GM19238 (cell line): Measurements from ENCODE around the gene PPIB.
"Not testable (repeated sequence)": the region's sequence is repeated elsewhere in the genome, so short reads cannot be mapped to it uniquely, and the experiment has no call there.

ENCODE experiments used
- DNase-seq: peaks from one replicate; pipeline ENCODE4 v3.0.0; 2011; ENCODE audit warnings: low spot score; ENCODE audit not compliant: insufficient read length

Gene PPIB

DNA sequence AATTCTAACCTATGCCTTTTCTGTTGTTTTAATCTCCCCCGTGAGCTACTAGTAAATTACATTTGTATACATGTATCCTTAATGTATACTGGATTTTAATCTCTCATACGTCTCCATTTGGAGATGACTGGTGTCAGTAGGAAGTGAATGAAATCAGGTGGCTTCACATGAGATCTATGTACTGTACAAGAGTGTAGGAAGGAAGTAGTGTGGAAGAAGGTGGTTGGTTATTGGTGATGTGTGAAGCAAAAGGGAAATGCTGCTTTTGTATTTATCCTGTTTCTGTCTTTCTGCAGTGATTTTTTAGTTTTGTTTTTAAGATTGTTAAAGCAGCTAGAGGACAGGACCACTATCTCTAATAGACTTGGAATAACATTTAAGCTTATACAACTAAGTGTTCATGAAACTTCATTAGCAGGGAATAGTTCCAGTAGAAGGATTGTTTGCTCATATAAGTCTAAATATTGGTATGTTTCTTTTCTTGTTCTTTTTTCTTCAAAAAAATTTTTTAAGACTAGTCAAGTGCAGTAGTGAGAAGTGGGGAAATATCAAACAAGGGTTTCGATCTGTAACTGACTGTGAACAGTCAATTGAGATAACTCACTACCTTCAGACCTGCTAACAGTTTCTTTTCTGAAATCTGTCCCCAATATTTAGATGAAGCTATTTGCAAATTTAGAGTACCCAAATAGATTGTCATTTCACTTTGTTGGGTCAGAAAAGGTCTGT, 51.7 kb downstream of the PPIB start:
- no peak for DNase-seq

DNA sequence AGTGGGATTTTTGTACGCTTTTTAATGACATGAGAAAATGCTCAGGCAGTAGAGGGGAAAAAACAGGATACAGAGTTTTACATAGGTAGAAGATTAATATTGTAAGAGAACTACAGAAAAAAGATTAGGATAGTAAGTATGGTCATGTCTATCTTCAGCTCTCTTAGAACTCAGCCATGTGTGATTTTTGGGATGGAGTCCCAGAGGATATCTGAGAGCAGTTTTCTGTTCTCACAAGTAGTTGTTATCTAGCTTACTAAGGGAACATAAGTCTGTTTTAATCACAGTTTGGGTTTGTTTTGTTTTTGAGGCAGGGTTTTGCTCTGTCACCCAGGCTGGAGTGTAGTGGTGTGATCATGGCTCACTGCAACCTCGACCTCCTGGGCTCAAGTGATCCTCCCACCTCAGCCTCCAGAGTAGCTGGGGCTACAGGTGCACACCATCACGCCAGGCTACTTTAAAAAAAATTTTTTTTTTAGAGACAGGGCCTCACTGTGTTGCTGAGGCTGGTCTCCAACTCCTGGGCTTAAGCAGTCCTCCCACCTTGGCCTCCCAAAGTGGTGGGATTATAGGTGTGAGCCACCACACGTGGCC, 52.6 kb downstream of the PPIB start:
- not testable (repeated sequence) for DNase-seq

DNA sequence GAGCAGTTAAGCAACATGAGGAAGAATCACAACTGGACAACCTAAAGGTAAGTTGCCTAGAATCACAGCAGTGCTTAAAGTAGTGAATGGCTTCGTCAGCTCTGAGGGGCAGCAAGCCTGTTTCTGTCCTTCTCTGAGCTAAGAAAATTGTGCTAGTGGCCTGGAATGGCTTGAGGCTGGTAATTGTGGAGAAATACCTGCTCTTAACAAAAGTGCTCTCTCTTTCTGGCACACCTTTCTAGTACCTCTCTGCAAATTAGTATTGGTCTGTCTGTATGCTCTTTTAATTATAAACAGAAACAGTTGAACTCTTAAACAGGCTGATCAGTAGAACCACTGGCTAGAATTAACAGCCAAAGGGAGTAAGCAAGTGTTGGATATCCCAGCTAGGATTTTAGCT, 55.5 kb downstream of the PPIB start:
- DNase-seq: no peak
